K562 (cell line): ENCODE data around the gene RNF212B. TPM values are rescaled to one million over a fixed set of nuclear protein-coding genes. Genes with fewer than 3 reads are reported as not detected.

Experiments used
- ATAC-seq: fragments of 200-7000 bp; cut with Tn5 transposase; 3 replicates; pipeline ENCODE4 v1.9.1; 2020; ENCODE audit warnings: moderate library complexity
- BruUV-seq: library from RNA; stranded (reverse); fragments of 400-500 nt; replicated peaks from 2 replicates; lab custom pipeline; 2021; lab: Mats Ljungman, UMichigan
- CTCF ChIA-PET: fragments of 300-600 bp; formaldehyde crosslinking; extraction: SDS; loops from one replicate; lab custom pipeline; 2021; ENCODE audit warnings: low intra/inter-chr PET ratio; lab: Yijun Ruan, JAX
- POLR2A ChIA-PET: fragments of 300-600, 350-650 bp; sonication (Branson Sonifier 250); formaldehyde crosslinking; extraction: SDS; loops from one replicate; lab custom pipeline; 2021; ENCODE audit warnings: antibody characterized with exemption, inconsistent platforms; lab: Yijun Ruan, JAX
- DNase-seq, 4 experiments: peaks; one replicate each; pipeline versions ENCODE4 v3.0.0 to v3.0.0-alpha.2; 2011 to 2018; ENCODE audit warnings: low spot score in 3 of 4, mixed read lengths in 3 of 4; ENCODE audit errors: extremely low read depth in 1 of 4
- FAIRE-seq: peaks from 2 replicates; lab custom pipeline; 2011; peaks lifted over from hg19 to GRCh38; lab: Jason Lieb, UNC
- H2AFZ ChIP-seq: 2 replicates; pipeline ENCODE4 v1.6.0; 2011; ENCODE audit warnings: low read depth, low read length, control low read depth, inconsistent platforms
- H3K27ac ChIP-seq: fragments of 200-600 bp; 3 replicates; pipeline ENCODE4 v1.8.0; 2011; ENCODE audit warnings: low read depth, mild to moderate bottlenecking, control low read depth, inconsistent platforms, low read length, moderate library complexity, mixed read lengths; ENCODE audit errors: extremely low read depth
- H3K27me3 ChIP-seq, 2 experiments: fragments of 300-600 bp in 1 of 2; 2 replicates in 1 of 2; 3 replicates in 1 of 2; pipeline versions ENCODE4 v1.6.0 to v1.8.0; 2011; ENCODE audit warnings: inconsistent platforms in 2 of 2, low read length in 2 of 2, mild to moderate bottlenecking in 1 of 2, mixed read lengths in 1 of 2, moderate library complexity in 1 of 2; ENCODE audit not compliant: control insufficient read depth in 2 of 2, insufficient read depth in 2 of 2
- H3K36me3 ChIP-seq: fragments of 300-600 bp; 3 replicates; pipeline ENCODE4 v1.8.0; 2011; ENCODE audit warnings: mild to moderate bottlenecking, low read length, inconsistent platforms; ENCODE audit not compliant: control insufficient read depth, insufficient read depth
- H3K4me1 ChIP-seq, 2 experiments: fragments of 200-600 bp in 1 of 2; replicated peaks in 1 of 2; 2 replicates in 1 of 2; 3 replicates in 1 of 2; pipeline versions ENCODE4 v1.5.1 to v1.8.0; 2011; ENCODE audit warnings: inconsistent platforms in 2 of 2, low read length in 2 of 2, mild to moderate bottlenecking in 1 of 2, mixed read lengths in 1 of 2, moderate library complexity in 1 of 2; ENCODE audit not compliant: control insufficient read depth in 2 of 2, insufficient read depth in 2 of 2
- H3K4me2 ChIP-seq: 2 replicates; pipeline ENCODE4 v1.6.1; 2011; ENCODE audit warnings: low read length, control low read depth, inconsistent platforms, mixed read lengths; ENCODE audit not compliant: insufficient read depth
- H3K4me3 ChIP-seq: fragments of 200-600 bp; sonication (generic), shearing (Covaris generic); 2 replicates; pipeline ENCODE4 v1.5.1; 2016; ENCODE audit warnings: control low read depth, inconsistent platforms
- H3K79me2 ChIP-seq: fragments of 200-600 bp; 3 replicates; pipeline ENCODE4 v1.8.0; 2011; ENCODE audit warnings: low read length, inconsistent platforms; ENCODE audit not compliant: control insufficient read depth, insufficient read depth
- H3K9ac ChIP-seq, 2 experiments: 2 replicates each; pipeline versions ENCODE4 v1.6.0 to v1.6.1; 2011; ENCODE audit warnings: low read depth in 2 of 2, low read length in 2 of 2, control low read depth in 1 of 2, inconsistent platforms in 1 of 2, mild to moderate bottlenecking in 1 of 2, mixed read lengths in 1 of 2; ENCODE audit not compliant: insufficient read depth in 1 of 2
- H3K9me1 ChIP-seq: one replicate; pipeline ENCODE4 v1.6.0; 2011; ENCODE audit warnings: inconsistent platforms, mild to moderate bottlenecking, low read length, moderate library complexity; ENCODE audit not compliant: control insufficient read depth, insufficient read depth
- H3K9me3 ChIP-seq: replicated peaks from 2 replicates; pipeline ENCODE4 v1.5.1; 2011; ENCODE audit warnings: low read depth, low read length, inconsistent platforms; ENCODE audit not compliant: control insufficient read depth, insufficient read depth
- H4K20me1 ChIP-seq: replicated peaks from 2 replicates; pipeline ENCODE4 v1.6.1; 2011; ENCODE audit warnings: low read length, inconsistent platforms, mixed read lengths; ENCODE audit not compliant: control insufficient read depth, insufficient read depth
- BCLAF1 ChIP-seq, 2 experiments: fragments of 450-650 bp in 1 of 2; IDR thresholded peaks; 2 replicates each; pipeline ENCODE4 v1.6.1; 2011 to 2017; ENCODE audit warnings: low read depth in 2 of 2, antibody characterized with exemption in 1 of 2, borderline replicate concordance in 1 of 2, low read length in 1 of 2, mild to moderate bottlenecking in 1 of 2, mixed read lengths in 1 of 2; ENCODE audit not compliant: control insufficient read depth in 1 of 2
- BCOR ChIP-seq: fragments of 450-650 bp; IDR thresholded peaks from 2 replicates; pipeline ENCODE4 v1.6.1; 2016
- CEBPB ChIP-seq: fragments of 450-650 bp; IDR thresholded peaks from 2 replicates; pipeline ENCODE4 v1.6.1; 2016; ENCODE audit warnings: missing genetic modification characterization, missing compliant biosample characterization
- FOXK2 ChIP-seq, 2 experiments: fragments of 450-650 bp; IDR thresholded peaks in 1 of 2; conservative IDR thresholded peaks in 1 of 2; 2 replicates each; pipeline ENCODE4 v1.6.1; 2016; ENCODE audit warnings: low read depth in 2 of 2, mild to moderate bottlenecking in 1 of 2
- FOXO4 ChIP-seq: fragments of 450-650 bp; formaldehyde crosslinking; IDR thresholded peaks from 2 replicates; pipeline ENCODE4 v1.4.0; 2020; ENCODE audit warnings: mild to moderate bottlenecking, moderate library complexity
- GTF2F1 ChIP-seq: IDR thresholded peaks from 2 replicates; pipeline ENCODE4 v1.6.1; 2011; ENCODE audit warnings: low read depth, low read length, improper control_type of control experiment
- JUNB ChIP-seq: fragments of 450-650 bp; formaldehyde crosslinking; conservative IDR thresholded peaks from 2 replicates; pipeline ENCODE4 v1.4.0; 2020; ENCODE audit warnings: mild to moderate bottlenecking
- MEF2D ChIP-seq: conservative IDR thresholded peaks from 2 replicates; pipeline ENCODE4 v1.6.1; 2016; ENCODE audit warnings: low read depth, missing genetic modification characterization, missing compliant biosample characterization
- PCBP1 ChIP-seq: fragments of 200-400 bp; formaldehyde crosslinking; IDR thresholded peaks from 2 replicates; pipeline ENCODE4 v1.6.1; 2018; ENCODE audit warnings: mild to moderate bottlenecking, low read depth, low read length; ENCODE audit not compliant: poor library complexity, severe bottlenecking
- PHB ChIP-seq: fragments of 250-450 bp; sonication (Bioruptor Pico); IDR thresholded peaks from 2 replicates; pipeline ENCODE4 v1.5.0; 2021
- TBP ChIP-seq: optimal IDR thresholded peaks from 2 replicates; pipeline ENCODE3; 2011; ENCODE audit warnings: low read depth, low read length, improper control_type of control experiment
- XRCC3 ChIP-seq: fragments of 450-650 bp; IDR thresholded peaks from 2 replicates; pipeline ENCODE4 v1.6.1; 2017; ENCODE audit warnings: mild to moderate bottlenecking, moderate library complexity
- ZNF143 ChIP-seq: sonication (generic); formaldehyde crosslinking; IDR thresholded peaks from 2 replicates; pipeline ENCODE4 v1.9.0; 2022; ENCODE audit warnings: mild to moderate bottlenecking, missing genetic modification reagents
- ZNF253 ChIP-seq: fragments of 250-450 bp; sonication (Bioruptor Pico); conservative IDR thresholded peaks from 2 replicates; pipeline ENCODE4 v1.6.1; 2021; ENCODE audit warnings: mild to moderate bottlenecking
- WGBS: fragments of 100-300 bp; shearing (Covaris generic); methylation state at CpG from one replicate; pipeline ENCODE4 v1.1.6; 2016; ENCODE audit warnings: low coverage, mixed read lengths; ENCODE audit not compliant: insufficient coverage; ENCODE audit errors: missing lambda C conversion rate; 5-methylcytosine and 5-hydroxymethylcytosine counted together
- in situ Hi-C: fragments of 300-500 bp; cut with MboI; formaldehyde crosslinking; loops from 4 replicates; pipeline ENCODE4 v1.15.0; 2018; ENCODE audit warnings: inconsistent platforms, mixed read lengths
- intact Hi-C: fragments of 100-400 bp; cut with micrococcal nuclease; formaldehyde crosslinking; loops from 2 replicates; pipeline ENCODE4 v1.14.2; 2022
- polyA plus RNA-seq, 8 experiments: library from polyadenylated mRNA; depleted of rRNA in 4 of 8; stranded (reverse) in 5 of 8; unstranded in 3 of 8; fragments of >200 nt; fragmentation: Nextera tagmentation in 2 of 8; fragmentation: Illumina TruSeq in 1 of 8; extraction: Ambion mirVana in 2 of 8; extraction: Trizol in 1 of 8; gene quantifications; 2 replicates each; pipeline versions ENCODE4 v1.2.1 to v1.2.3, GENCODE V29; 2011 to 2014; ENCODE audit warnings: inconsistent platforms in 1 of 8, missing spikeins in 1 of 8
- total RNA-seq, 7 experiments: library from RNA; depleted of rRNA in 6 of 7; stranded (reverse); fragments of >200 nt in 6 of 7; fragmentation: Illumina TruSeq in 2 of 7; extraction: Trizol in 2 of 7; gene quantifications; 2 replicates each; pipeline versions ENCODE4 v1.2.1 to v1.2.3, GENCODE V29; 2011 to 2021; ENCODE audit warnings: low replicate concordance in 1 of 7

RNF212B gene
- total and polyA plus RNA-seq, 9 of the 15 experiments (the other 6 are each of a cell fraction or from before 2014, with no cell fraction given): 0.15 to 0.43 (median 0.27) TPM; not detected in 3

- no peak for TF ChIP-seq CEBPB (tag)
- TF ChIP-seq PHB (CRISPR knock-in tag): no peak
Measured at GRCh38 chr14:23281247-23281646, 43.5 kb downstream of the RNF212B start (continued).

GRCh38 chr14:23284654-23285529, 47.2 kb downstream of the RNF212B start:
- peak overlapping the region; percentile 97 for H3K4me2 ChIP-seq
- BruUV-seq: TSS peak; percentile 51
- peak; percentile 51 for FAIRE-seq
- peaks cover 65% of the 10 kb centered on the region for H3K79me2 ChIP-seq
- ChIA-PET POLR2A (interaction anchor here (1.0 to 2.5 kb wide), 3 partner anchors 8 to 190 kb away, joined by 3 to 12 read pairs (median 6); partner anchors contain the start of genes ACIN1, C14orf119 and PABPN1), CTCF (no interaction called here)
- intact Hi-C loops: no loop called here
- peaks cover 26% of the 10 kb centered on the region for H3K36me3 ChIP-seq
- peak overlapping the region; percentile 92 for H3K4me3 ChIP-seq
- peak overlapping the region; percentile 51 for H2AFZ ChIP-seq
- H3K27me3 ChIP-seq: no peaks in the 10 kb centered on the region
- no peaks in the 10 kb centered on the region for H3K9me1 ChIP-seq
- no peaks in the 10 kb centered on the region for H3K9me3 ChIP-seq
- peak overlapping the region; percentile 89 to 92 for H3K9ac ChIP-seq
- WGBS: 3% methylated on average over 9 of the region's 9 CpGs
- H3K4me1 ChIP-seq: peaks cover 8 to 31% of the 10 kb centered on the region in 2 experiments; a peak in 4 of 5 replicates
- H4K20me1 ChIP-seq: no peaks in the 10 kb centered on the region
- peak; percentile 0 for ATAC-seq
- in situ Hi-C loops: no loop called here
- DNase-seq: no peak
- H3K27ac ChIP-seq: peak overlapping the region; percentile 94
- TF ChIP-seq BCLAF1 (IDR thresholded peaks at IDR 0.05; ENCODE audit: borderline replicate concordance in 1 of 2, control insufficient read depth in 1 of 2, low read depth in 2 of 2, low read length in 1 of 2): no peak
- no peak for TF ChIP-seq JUNB
- no peak for TF ChIP-seq PCBP1
- TF ChIP-seq XRCC3: no peak
- no peak for TF ChIP-seq GTF2F1
- TF ChIP-seq ZNF253: no peak
- no peak for TF ChIP-seq MEF2D (tag)
- no peak for TF ChIP-seq ZNF143 (CRISPR knock-in tag)
- TF ChIP-seq BCOR: no peak
- peak; percentile 14 for TF ChIP-seq TBP
- no peak for TF ChIP-seq FOXO4 (CRISPR knock-in tag)
- no peak for TF ChIP-seq FOXK2 (conservative IDR thresholded peaks at IDR 0.05 in 1 of 2, IDR thresholded peaks at IDR 0.05 in 1 of 2; ENCODE audit: low read depth in 2 of 2)
